CD4-positive, alpha-beta memory T cell (primary cell): ENCODE data around the gene IGF2. TPM values are rescaled to one million over a fixed set of nuclear protein-coding genes. Genes with fewer than 3 reads are reported as not detected.

ENCODE experiments used
- CTCF ChIA-PET: fragments of 350-600 bp; sonication (Branson Sonifier 250); formaldehyde crosslinking; loops from one replicate; lab custom pipeline; 2021; ENCODE audit warnings: inconsistent platforms; ENCODE audit not compliant: partially characterized antibody; lab: Charles Lee
- POLR2A ChIA-PET: fragments of 350-600 bp; sonication (Branson Sonifier 250); formaldehyde crosslinking; loops from one replicate; lab custom pipeline; 2021; ENCODE audit not compliant: partially characterized antibody; lab: Charles Lee
- DNase-seq, 5 donors: peaks; one replicate each; pipeline versions ENCODE4 v3.0.0 to v3.0.0-alpha.2; 2020 to 2022; ENCODE audit warnings: mixed read lengths in 1 of 5
- H3K27ac ChIP-seq: one replicate; pipeline ENCODE4 v1.7.0; 2013; ENCODE audit warnings: low read depth, low read length
- H3K27me3 ChIP-seq: 2 replicates; pipeline ENCODE4 v1.7.0; 2013; ENCODE audit warnings: mild to moderate bottlenecking, low read length, moderate library complexity; ENCODE audit not compliant: insufficient read depth
- H3K36me3 ChIP-seq: 2 replicates; pipeline ENCODE4 v1.7.0; 2013; ENCODE audit warnings: mild to moderate bottlenecking, low read length, moderate library complexity; ENCODE audit not compliant: insufficient read depth
- H3K4me1 ChIP-seq: 2 replicates; pipeline ENCODE4 v1.7.0; 2013; ENCODE audit warnings: mild to moderate bottlenecking, low read length, moderate library complexity; ENCODE audit not compliant: insufficient read depth
- H3K4me3 ChIP-seq, 2 donors: one replicate each; pipeline ENCODE4 v1.7.0; 2013; ENCODE audit warnings: low read length in 2 of 2, mild to moderate bottlenecking in 1 of 2
- H3K9me3 ChIP-seq, 2 donors: one replicate each; pipeline ENCODE4 v1.7.0; 2013; ENCODE audit warnings: low read length in 2 of 2, control low read depth in 1 of 2; ENCODE audit not compliant: control insufficient read depth in 1 of 2
- H3K27ac Mint-ChIP-seq, 7 donors: one replicate each; pipeline ENCODE4 v1.8.0; 2020 to 2021; ENCODE audit warnings: mixed read lengths in 7 of 7, mild to moderate bottlenecking in 6 of 7, inconsistent platforms in 3 of 7, moderate library complexity in 3 of 7
- H3K27me3 Mint-ChIP-seq, 2 donors: one replicate each; pipeline ENCODE4 v1.8.0; 2020 to 2021; ENCODE audit warnings: mixed read lengths in 2 of 2
- H3K36me3 Mint-ChIP-seq, 2 donors: one replicate each; pipeline ENCODE4 v1.8.0; 2020 to 2021; ENCODE audit warnings: mixed read lengths in 2 of 2, inconsistent platforms in 1 of 2, mild to moderate bottlenecking in 1 of 2
- H3K4me1 Mint-ChIP-seq, 4 donors: one replicate each; pipeline ENCODE4 v1.8.0; 2020 to 2021; ENCODE audit warnings: mixed read lengths in 4 of 4, mild to moderate bottlenecking in 1 of 4
- H3K4me3 Mint-ChIP-seq, 8 donors: one replicate each; pipeline ENCODE4 v1.8.0; 2020 to 2021; ENCODE audit warnings: mixed read lengths in 8 of 8, mild to moderate bottlenecking in 7 of 8, moderate library complexity in 6 of 8, inconsistent platforms in 3 of 8
- H3K9me3 Mint-ChIP-seq, 8 donors: one replicate each; pipeline ENCODE4 v1.8.0; 2020 to 2021; ENCODE audit warnings: mixed read lengths in 8 of 8, mild to moderate bottlenecking in 5 of 8, inconsistent platforms in 3 of 8, moderate library complexity in 1 of 8
- intact Hi-C: fragments of 100-400 bp; cut with micrococcal nuclease; formaldehyde crosslinking; loops from one replicate; pipeline ENCODE4 v1.15.1; 2023
- polyA plus RNA-seq, 2 donors: library from polyadenylated mRNA; unstranded; fragments of 300-500 nt; fragmentation: Illumina TruSeq; gene quantifications; one replicate each; pipeline ENCODE4 v1.2.3, GENCODE V29; 2021
- total RNA-seq, 2 experiments: library from RNA; stranded (reverse); gene quantifications; one replicate each; pipeline ENCODE4 v1.2.3, GENCODE V29; 2021

Gene IGF2
- total and polyA plus RNA-seq, 4 experiments from 2014 or later: not detected

- Histone ChIP-seq H3K4me1 (no peaks in the 10 kb centered on the region), H3K36me3 (no peaks in the 10 kb centered on the region), H3K27me3 (no peaks in the 10 kb centered on the region), H3K9me3 (no peaks in the 10 kb centered on the region), H3K4me3 (no peak overlapping the region), H3K27ac (no peak overlapping the region)
- no peak overlapping the region for H3K27ac Mint-ChIP-seq
- H3K4me3 Mint-ChIP-seq: peak overlapping the region in 1 of 8 donors; percentile 34
- ChIA-PET POLR2A (no interaction called here), CTCF (interaction anchor here (1.0 kb wide), 1 partner anchor 47 kb away, joined by 3 read pairs; no protein-coding TSS in a partner anchor)
- intact Hi-C loops: no loop called here
- H3K27me3 Mint-ChIP-seq: peaks cover 6 to 8% of the 10 kb centered on the region in 2 donors
- H3K4me1 Mint-ChIP-seq: peaks cover 0 to 3% (median 0%) of the 10 kb centered on the region in 4 donors
- no peaks in the 10 kb centered on the region for H3K36me3 Mint-ChIP-seq
- no peak for DNase-seq
- H3K9me3 Mint-ChIP-seq: no peaks in the 10 kb centered on the region
These were observed 34.4 kb downstream of the IGF2 start for GRCh38 chr11:2104524-2105440.

- H3K27me3 ChIP-seq: no peaks in the 10 kb centered on the region
- H3K36me3 Mint-ChIP-seq: no peaks in the 10 kb centered on the region
- no peak for DNase-seq
- no peak overlapping the region for H3K4me3 ChIP-seq
- no peak overlapping the region for H3K27ac Mint-ChIP-seq
- H3K4me1 Mint-ChIP-seq: peaks cover 0 to 3% (median 0%) of the 10 kb centered on the region in 4 donors
- ChIA-PET POLR2A (no interaction called here), CTCF (no interaction called here)
- peaks cover 0 to 2% (median 0%) of the 10 kb centered on the region in 8 donors for H3K9me3 Mint-ChIP-seq
- no peaks in the 10 kb centered on the region for H3K36me3 ChIP-seq
- peaks cover 6 to 8% of the 10 kb centered on the region in 2 donors for H3K27me3 Mint-ChIP-seq
- H3K4me3 Mint-ChIP-seq: no peak overlapping the region
- no peaks in the 10 kb centered on the region for H3K4me1 ChIP-seq
- intact Hi-C loops: no loop called here
- no peak overlapping the region for H3K27ac ChIP-seq
- no peaks in the 10 kb centered on the region for H3K9me3 ChIP-seq
These were observed 35.3 kb downstream of the IGF2 start for GRCh38 chr11:2103668-2104523.

GRCh38 chr11:2102883-2103213 is 36.3 kb downstream of the IGF2 start:
- intact Hi-C loops: no loop called here

GRCh38 chr11:2102132-2102882 is 36.9 kb downstream of the IGF2 start:
- ChIA-PET POLR2A (no interaction called here), CTCF (no interaction called here)
- Histone ChIP-seq H3K27me3 (no peaks in the 10 kb centered on the region), H3K36me3 (no peaks in the 10 kb centered on the region), H3K4me1 (no peaks in the 10 kb centered on the region), H3K27ac (no peak overlapping the region), H3K4me3 (no peak overlapping the region), H3K9me3 (no peaks in the 10 kb centered on the region)
- Mint-ChIP-seq H3K4me3 (no peak overlapping the region), H3K9me3 (peaks cover 0 to 2% (median 0%) of the 10 kb centered on the region in 8 donors), H3K27me3 (peaks cover 4 to 8% of the 10 kb centered on the region in 2 donors), H3K36me3 (no peaks in the 10 kb centered on the region), H3K4me1 (peaks cover 0 to 3% (median 0%) of the 10 kb centered on the region in 4 donors), H3K27ac (no peak overlapping the region)
- intact Hi-C loops: no loop called here
- no peak for DNase-seq

More at GRCh38 chr11:2102883-2103213, 36.3 kb downstream of the IGF2 start:
- no peaks in the 10 kb centered on the region for H3K36me3 Mint-ChIP-seq
- Histone ChIP-seq H3K27me3 (no peaks in the 10 kb centered on the region), H3K36me3 (no peaks in the 10 kb centered on the region), H3K27ac (no peak overlapping the region), H3K9me3 (no peaks in the 10 kb centered on the region), H3K4me3 (no peak overlapping the region), H3K4me1 (no peaks in the 10 kb centered on the region)
- no peak for DNase-seq
- ChIA-PET POLR2A (no interaction called here), CTCF (no interaction called here)
- peaks cover 6 to 8% of the 10 kb centered on the region in 2 donors for H3K27me3 Mint-ChIP-seq
- H3K4me3 Mint-ChIP-seq: no peak overlapping the region
- peaks cover 0 to 3% (median 0%) of the 10 kb centered on the region in 4 donors for H3K4me1 Mint-ChIP-seq
- H3K27ac Mint-ChIP-seq: no peak overlapping the region
- H3K9me3 Mint-ChIP-seq: peaks cover 0 to 2% (median 0%) of the 10 kb centered on the region in 8 donors

GRCh38 chr11:2101171-2101675 is 38.0 kb downstream of the IGF2 start:
- no peak for DNase-seq
- Mint-ChIP-seq H3K27me3 (peaks cover 4 to 8% of the 10 kb centered on the region in 2 donors), H3K4me3 (no peak overlapping the region), H3K36me3 (no peaks in the 10 kb centered on the region), H3K9me3 (peaks cover 0 to 3% (median 0%) of the 10 kb centered on the region in 8 donors), H3K27ac (peak overlapping the region in 1 of 7 donors; percentile 41), H3K4me1 (peaks cover 0 to 3% (median 0%) of the 10 kb centered on the region in 4 donors)
- Histone ChIP-seq H3K4me3 (no peak overlapping the region), H3K9me3 (no peaks in the 10 kb centered on the region), H3K4me1 (no peaks in the 10 kb centered on the region), H3K36me3 (no peaks in the 10 kb centered on the region), H3K27ac (no peak overlapping the region), H3K27me3 (no peaks in the 10 kb centered on the region)
- ChIA-PET POLR2A (no interaction called here), CTCF (no interaction called here)
- intact Hi-C loops: no loop called here

GRCh38 chr11:2100361-2101170 is 38.6 kb downstream of the IGF2 start:
- no peaks in the 10 kb centered on the region for H3K4me1 ChIP-seq
- H3K9me3 ChIP-seq: no peaks in the 10 kb centered on the region
- peak in 1 of 5 donors; percentile 69 for DNase-seq
- Mint-ChIP-seq H3K36me3 (no peaks in the 10 kb centered on the region), H3K4me3 (no peak overlapping the region), H3K9me3 (peaks cover 0 to 3% (median 0%) of the 10 kb centered on the region in 8 donors), H3K27me3 (peaks cover 4 to 8% of the 10 kb centered on the region in 2 donors), H3K27ac (no peak overlapping the region), H3K4me1 (peaks cover 0 to 3% (median 0%) of the 10 kb centered on the region in 4 donors)
- POLR2A ChIA-PET: no interaction called here
- H3K27me3 ChIP-seq: no peaks in the 10 kb centered on the region
- intact Hi-C loops: no loop called here
- no peak overlapping the region for H3K4me3 ChIP-seq
- H3K27ac ChIP-seq: no peak overlapping the region
- CTCF ChIA-PET: no interaction called here
- H3K36me3 ChIP-seq: no peaks in the 10 kb centered on the region
